ENCODE data around the gene GABRB3. TPM values are rescaled to one million over a fixed set of nuclear protein-coding genes. Genes with fewer than 3 reads are reported as not detected.

GABRB3 gene
- total RNA-seq = not detected

- Mint-ChIP-seq H3K4me1 (peaks cover 2% of the 10 kb centered on the region), H3K9me3 (ENCODE audit: low read depth) (peaks cover 2% of the 10 kb centered on the region), H3K36me3 (ENCODE audit: low read depth) (no peaks in the 10 kb centered on the region), H3K27ac (no peak within 1 kb of the TSS), H3K4me3 (no peak within 1 kb of the TSS), H3K27me3 (peaks cover 33% of the 10 kb centered on the region)
- POLR2A ChIA-PET = no interaction called here
- ATAC-seq = no peak
- intact Hi-C loops (cut with DNase I, micrococcal nuclease) = no loop called here
- CTCF ChIA-PET = no interaction called here
- no peak for DNase-seq
Observed at GRCh38 chr15:26772154-26773066, at the start of gene GABRB3. TSS of gene GABRB3 (minus strand) at chr15:26773066.

- no peaks in the 10 kb centered on the region for H3K27me3 Mint-ChIP-seq
- ATAC-seq (no peak), DNase-seq (no peak)
- ChIA-PET POLR2A (no interaction called here), CTCF (no interaction called here)
- intact Hi-C loops (cut with DNase I, micrococcal nuclease) = no loop called here
- H3K4me1 Mint-ChIP-seq = no peaks in the 10 kb centered on the region
- no peak overlapping the region for H3K4me3 Mint-ChIP-seq
- H3K36me3 Mint-ChIP-seq (ENCODE audit: low read depth) = no peaks in the 10 kb centered on the region
- H3K9me3 Mint-ChIP-seq (ENCODE audit: low read depth) = peaks cover 18% of the 10 kb centered on the region
- no peak overlapping the region for H3K27ac Mint-ChIP-seq
Observed at GRCh38 chr15:26807517-26808427, 34.9 kb upstream of the GABRB3 start.

GRCh38 chr15:26806574-26806973, 33.7 kb upstream of the GABRB3 start:
- intact Hi-C loops (cut with DNase I, micrococcal nuclease) = no loop called here
- Mint-ChIP-seq H3K27ac (no peak overlapping the region), H3K27me3 (no peaks in the 10 kb centered on the region), H3K4me1 (no peaks in the 10 kb centered on the region), H3K36me3 (ENCODE audit: low read depth) (no peaks in the 10 kb centered on the region), H3K4me3 (no peak overlapping the region), H3K9me3 (ENCODE audit: low read depth) (peaks cover 12% of the 10 kb centered on the region)
- ChIA-PET POLR2A (no interaction called here), CTCF (no interaction called here)
- DNase-seq (no peak), ATAC-seq (no peak)

GRCh38 chr15:26806151-26806550, 33.3 kb upstream of the GABRB3 start:
- DNase-seq (no peak), ATAC-seq (no peak)
- H3K36me3 Mint-ChIP-seq (ENCODE audit: low read depth) = no peaks in the 10 kb centered on the region
- H3K4me3 Mint-ChIP-seq = no peak overlapping the region
- CTCF ChIA-PET = no interaction called here
- peaks cover 8% of the 10 kb centered on the region for H3K9me3 Mint-ChIP-seq (ENCODE audit: low read depth)
- H3K27me3 Mint-ChIP-seq = no peaks in the 10 kb centered on the region
- H3K27ac Mint-ChIP-seq = no peak overlapping the region
- H3K4me1 Mint-ChIP-seq = no peaks in the 10 kb centered on the region
- intact Hi-C loops (cut with DNase I, micrococcal nuclease) = no loop called here
- POLR2A ChIA-PET = no interaction called here

DNA sequence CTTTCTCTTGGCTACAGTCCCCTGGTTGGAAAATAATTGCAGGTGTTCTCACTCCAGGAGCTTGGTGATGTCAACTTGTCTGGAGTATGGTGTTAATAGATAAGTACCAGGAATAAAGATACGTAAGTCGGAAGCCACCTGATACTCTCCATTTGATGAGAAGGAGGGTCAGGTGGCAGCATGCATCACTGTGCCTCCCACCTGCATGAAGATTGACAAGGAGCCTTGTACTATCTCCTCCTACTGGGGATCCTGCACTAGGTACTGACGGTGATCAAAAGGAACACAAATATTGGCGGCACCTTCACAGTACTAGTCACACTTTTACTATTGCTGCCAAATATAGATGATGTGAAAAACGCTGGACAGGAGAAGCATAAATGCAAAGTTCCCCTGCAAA, 32.6 kb upstream of the GABRB3 start:
- no peaks in the 10 kb centered on the region for H3K4me1 Mint-ChIP-seq
- H3K4me3 Mint-ChIP-seq = no peak overlapping the region
- POLR2A ChIA-PET = no interaction called here
- no peak overlapping the region for H3K27ac Mint-ChIP-seq
- CTCF ChIA-PET = no interaction called here
- intact Hi-C loops (cut with DNase I, micrococcal nuclease) = no loop called here
- no peaks in the 10 kb centered on the region for H3K36me3 Mint-ChIP-seq (ENCODE audit: low read depth)
- no peak for ATAC-seq
- peaks cover 3% of the 10 kb centered on the region for H3K9me3 Mint-ChIP-seq (ENCODE audit: low read depth)
- DNase-seq = no peak
- H3K27me3 Mint-ChIP-seq = no peaks in the 10 kb centered on the region

GRCh38 chr15:26804063-26804804, 31.4 kb upstream of the GABRB3 start:
- CTCF ChIA-PET = interaction anchor here (0.7 kb wide), 1 partner anchor 380 kb away, joined by 3 read pairs; no protein-coding TSS in a partner anchor
- Mint-ChIP-seq H3K4me3 (no peak overlapping the region), H3K27ac (no peak overlapping the region), H3K36me3 (ENCODE audit: low read depth) (no peaks in the 10 kb centered on the region), H3K27me3 (no peaks in the 10 kb centered on the region), H3K4me1 (no peaks in the 10 kb centered on the region), H3K9me3 (ENCODE audit: low read depth) (peaks cover 3% of the 10 kb centered on the region)
- intact Hi-C loops (cut with DNase I, micrococcal nuclease) = no loop called here
- no peak for ATAC-seq
- DNase-seq = no peak
- POLR2A ChIA-PET = no interaction called here

DNA sequence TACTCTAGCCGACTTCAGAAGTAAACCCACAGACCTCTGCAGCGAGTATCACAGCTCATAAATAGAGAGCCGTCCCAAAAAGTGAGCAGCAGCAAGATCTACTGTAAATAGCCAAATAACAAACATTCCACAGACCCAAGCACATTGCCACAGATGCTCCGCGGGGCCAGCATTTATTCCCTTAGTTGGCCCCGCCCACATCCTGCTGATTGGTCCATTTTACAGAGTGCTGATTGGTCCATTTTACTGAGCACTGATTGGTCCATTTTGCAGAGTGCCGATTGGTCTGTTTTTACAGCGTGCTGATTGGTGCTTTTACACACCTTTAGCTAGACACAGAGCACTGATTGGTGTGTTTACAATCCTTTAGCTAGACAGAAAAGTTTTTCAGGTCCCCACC, 17.3 kb upstream of the GABRB3 start:
- H3K4me3 Mint-ChIP-seq = no peak overlapping the region
- ChIA-PET POLR2A (no interaction called here), CTCF (interaction anchor here (0.7 kb wide), 1 partner anchor 8 kb away, joined by 3 read pairs; no protein-coding TSS in a partner anchor)
- H3K4me1 Mint-ChIP-seq = no peaks in the 10 kb centered on the region
- H3K27me3 Mint-ChIP-seq = no peaks in the 10 kb centered on the region
- H3K27ac Mint-ChIP-seq = no peak overlapping the region
- no peak for ATAC-seq
- no peaks in the 10 kb centered on the region for H3K36me3 Mint-ChIP-seq (ENCODE audit: low read depth)
- intact Hi-C loops (cut with DNase I, micrococcal nuclease) = no loop called here
- H3K9me3 Mint-ChIP-seq (ENCODE audit: low read depth) = peaks cover 10% of the 10 kb centered on the region
- DNase-seq = no peak

DNA sequence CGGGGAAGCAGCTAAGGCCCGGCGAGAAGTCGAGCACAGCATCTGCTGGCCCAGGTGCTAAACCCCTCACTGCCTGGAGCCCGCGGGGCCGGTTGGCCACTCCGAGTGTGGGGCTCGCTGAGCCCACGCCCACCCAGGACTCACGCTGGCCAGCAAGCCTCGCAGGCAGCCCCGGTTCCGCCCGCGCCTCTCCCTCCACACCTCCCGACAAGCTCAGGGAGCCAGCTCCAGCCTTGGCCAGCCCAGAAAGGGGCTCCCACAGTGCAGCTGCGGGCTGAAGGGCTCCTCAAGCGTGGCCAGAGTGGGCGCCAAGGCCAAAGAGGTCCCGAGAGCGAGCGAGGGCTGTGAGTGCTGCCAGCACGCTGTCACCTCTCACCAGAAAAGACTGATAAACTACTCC, 8.9 kb upstream of the GABRB3 start:
- Mint-ChIP-seq H3K9me3 (ENCODE audit: low read depth) (peaks cover 7% of the 10 kb centered on the region), H3K4me3 (no peak overlapping the region), H3K36me3 (ENCODE audit: low read depth) (no peaks in the 10 kb centered on the region), H3K27ac (no peak overlapping the region), H3K4me1 (no peaks in the 10 kb centered on the region), H3K27me3 (peaks cover 2% of the 10 kb centered on the region)
- ATAC-seq (no peak), DNase-seq (no peak)
- ChIA-PET POLR2A (no interaction called here), CTCF (no interaction called here)
- intact Hi-C loops (cut with DNase I, micrococcal nuclease) = no loop called here

DNA sequence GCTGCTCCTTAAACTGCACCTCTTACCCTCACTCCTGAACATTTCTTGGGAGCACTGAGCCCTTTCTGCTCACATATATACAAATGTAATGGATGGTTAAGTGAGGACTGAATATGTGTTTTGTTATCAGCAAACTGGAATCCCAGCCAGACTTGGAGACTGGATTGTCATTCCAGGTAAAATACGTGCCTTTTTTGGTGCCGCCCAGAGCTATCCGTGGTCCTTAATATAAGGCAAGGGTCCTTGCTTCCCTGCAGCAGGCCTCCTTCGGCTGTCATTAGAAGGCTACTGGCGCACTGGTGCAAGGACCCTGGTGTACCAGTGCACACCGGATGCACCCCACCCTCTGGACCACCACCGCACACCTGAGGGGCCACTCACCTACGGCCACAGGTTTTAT, 1.1 kb upstream of the GABRB3 start:
- H3K4me1 Mint-ChIP-seq = peaks cover 2% of the 10 kb centered on the region
- H3K27ac Mint-ChIP-seq = no peak overlapping the region
- H3K27me3 Mint-ChIP-seq = peaks cover 35% of the 10 kb centered on the region
- H3K36me3 Mint-ChIP-seq (ENCODE audit: low read depth) = no peaks in the 10 kb centered on the region
- DNase-seq (no peak), ATAC-seq (no peak)
- H3K9me3 Mint-ChIP-seq (ENCODE audit: low read depth) = peaks cover 2% of the 10 kb centered on the region
- intact Hi-C loops (cut with DNase I, micrococcal nuclease) = no loop called here
- CTCF ChIA-PET = no interaction called here
- H3K4me3 Mint-ChIP-seq = no peak overlapping the region
- POLR2A ChIA-PET = no interaction called here

GRCh38 chr15:26773067-26773877, 406 bp upstream of the GABRB3 start:
- DNase-seq (peak; percentile 11), ATAC-seq (no peak)
- Mint-ChIP-seq H3K4me1 (peaks cover 2% of the 10 kb centered on the region), H3K36me3 (ENCODE audit: low read depth) (no peaks in the 10 kb centered on the region), H3K27ac (no peak overlapping the region), H3K9me3 (ENCODE audit: low read depth) (peaks cover 2% of the 10 kb centered on the region), H3K27me3 (peaks cover 35% of the 10 kb centered on the region), H3K4me3 (no peak overlapping the region)
- ChIA-PET POLR2A (no interaction called here), CTCF (no interaction called here)
- intact Hi-C loops (cut with DNase I, micrococcal nuclease) = no loop called here

DNA sequence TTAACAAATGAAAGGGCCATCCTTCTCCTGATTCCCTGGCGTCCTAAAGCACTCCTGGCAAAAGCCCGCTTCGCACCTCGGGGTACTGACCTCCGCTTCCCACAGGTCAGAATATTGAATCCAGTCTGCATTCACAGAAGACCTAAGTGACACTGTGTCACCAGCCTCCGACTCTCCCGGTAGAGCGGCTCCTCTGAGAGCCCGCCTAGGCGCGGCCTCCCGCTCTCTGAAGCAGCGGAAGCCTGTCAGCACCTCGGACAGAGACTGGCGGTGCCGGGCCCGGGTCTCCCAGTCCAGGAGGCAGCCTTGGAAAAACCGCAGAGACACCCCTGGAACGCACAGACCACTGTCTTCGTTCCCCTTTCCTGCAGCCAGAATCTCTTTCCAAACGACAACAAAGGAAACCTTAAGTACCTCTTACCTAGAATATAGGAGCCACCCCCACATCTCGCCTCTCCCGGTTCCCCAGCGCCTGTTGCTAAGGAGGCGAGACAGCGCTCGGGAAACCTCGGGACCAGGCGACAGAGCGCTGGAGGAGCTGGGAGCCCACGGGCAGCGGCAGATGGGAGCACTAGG, 1.2 kb downstream of the GABRB3 start:
- Mint-ChIP-seq H3K4me3 (no peak overlapping the region), H3K4me1 (peaks cover 2% of the 10 kb centered on the region), H3K27me3 (peaks cover 33% of the 10 kb centered on the region), H3K9me3 (ENCODE audit: low read depth) (peaks cover 2% of the 10 kb centered on the region), H3K27ac (no peak overlapping the region), H3K36me3 (ENCODE audit: low read depth) (no peaks in the 10 kb centered on the region)
- POLR2A ChIA-PET = no interaction called here
- intact Hi-C loops (cut with DNase I, micrococcal nuclease) = no loop called here
- CTCF ChIA-PET = no interaction called here
- ATAC-seq (no peak), DNase-seq (peak; percentile 6)

Data from activated CD4-positive, alpha-beta T cell treated with anti-CD3 and anti-CD28 coated beads for 36 hours (primary cell).